Neural progenitor cell (in vitro differentiated cells): ENCODE results near the gene IGLL5.

Experiments used
- EZH2 ChIP-seq: fragments of 200-600 bp; sonication (generic); IDR thresholded peaks from 2 replicates; pipeline ENCODE4 v1.6.1; 2017; ENCODE audit warnings: antibody characterized with exemption, mild to moderate bottlenecking, moderate library complexity
- TF ChIP-seq, protein P1 (sequence below): fragments of 200-600 bp; sonication (generic); IDR thresholded peaks from 2 replicates; pipeline ENCODE4 v1.5.1; 2017; ENCODE audit warnings: antibody characterized with exemption, mild to moderate bottlenecking

DNA sequence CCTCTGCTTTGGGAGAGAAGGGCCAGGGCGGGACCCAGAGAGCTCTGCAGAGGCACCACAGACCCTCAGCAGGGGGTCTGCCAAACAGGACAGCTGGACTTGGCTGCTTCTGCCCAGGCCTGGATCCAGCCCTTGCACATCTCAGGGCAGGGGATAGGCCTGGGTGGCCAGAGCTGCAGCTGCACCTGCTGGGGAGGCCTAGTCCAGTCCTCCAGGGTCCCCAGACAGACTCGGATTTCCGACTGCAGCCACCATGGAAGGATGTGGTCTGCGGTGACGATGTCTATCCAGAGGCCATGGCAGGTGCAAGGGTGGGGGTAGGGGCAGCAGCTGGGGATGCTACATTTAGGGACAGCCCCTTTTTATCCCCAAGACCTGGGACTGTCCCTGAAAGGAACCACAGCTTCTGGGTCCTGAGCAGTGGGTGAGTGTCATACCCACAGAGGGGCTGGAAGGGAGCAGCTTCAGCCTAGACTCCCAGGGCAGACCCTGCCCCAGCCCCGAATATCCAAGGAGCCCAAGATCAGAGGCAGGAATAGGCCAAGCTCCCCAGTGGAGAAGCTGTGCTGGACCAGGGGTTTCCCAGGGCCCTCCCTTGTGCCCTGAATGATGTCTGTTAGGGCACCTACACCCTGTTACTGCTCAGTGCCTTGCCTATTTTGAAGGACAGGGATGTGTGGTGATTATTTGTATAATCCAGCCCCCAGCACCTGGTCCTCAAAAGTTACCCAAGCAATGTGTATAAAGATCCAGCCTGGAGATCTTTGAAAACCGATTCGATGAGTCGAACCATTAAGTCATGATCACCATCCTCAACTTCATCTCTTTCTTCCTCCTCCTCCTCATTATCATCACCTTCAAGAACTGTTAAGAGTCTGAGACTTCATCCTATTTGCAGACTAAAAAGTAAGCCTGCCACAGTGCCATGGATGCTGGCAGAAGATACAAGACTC lies 2.5 kb upstream of the IGLL5 start:
- TF ChIP-seq, protein P1, sequence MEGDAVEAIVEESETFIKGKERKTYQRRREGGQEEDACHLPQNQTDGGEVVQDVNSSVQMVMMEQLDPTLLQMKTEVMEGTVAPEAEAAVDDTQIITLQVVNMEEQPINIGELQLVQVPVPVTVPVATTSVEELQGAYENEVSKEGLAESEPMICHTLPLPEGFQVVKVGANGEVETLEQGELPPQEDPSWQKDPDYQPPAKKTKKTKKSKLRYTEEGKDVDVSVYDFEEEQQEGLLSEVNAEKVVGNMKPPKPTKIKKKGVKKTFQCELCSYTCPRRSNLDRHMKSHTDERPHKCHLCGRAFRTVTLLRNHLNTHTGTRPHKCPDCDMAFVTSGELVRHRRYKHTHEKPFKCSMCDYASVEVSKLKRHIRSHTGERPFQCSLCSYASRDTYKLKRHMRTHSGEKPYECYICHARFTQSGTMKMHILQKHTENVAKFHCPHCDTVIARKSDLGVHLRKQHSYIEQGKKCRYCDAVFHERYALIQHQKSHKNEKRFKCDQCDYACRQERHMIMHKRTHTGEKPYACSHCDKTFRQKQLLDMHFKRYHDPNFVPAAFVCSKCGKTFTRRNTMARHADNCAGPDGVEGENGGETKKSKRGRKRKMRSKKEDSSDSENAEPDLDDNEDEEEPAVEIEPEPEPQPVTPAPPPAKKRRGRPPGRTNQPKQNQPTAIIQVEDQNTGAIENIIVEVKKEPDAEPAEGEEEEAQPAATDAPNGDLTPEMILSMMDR: no peak
- no peak for TF ChIP-seq EZH2
